Activated CD4-positive, alpha-beta memory T cell treated with anti-CD3 and anti-CD28 coated beads, Interleukin-2, amount 10 ng/mL, durations not matched to agents 7 days and 5 days (primary cell): Measurements from ENCODE around the gene NUP88. TPM values are rescaled to one million over a fixed set of nuclear protein-coding genes. Genes with fewer than 3 reads are reported as not detected.

Experiments
- CTCF ChIA-PET: fragments of 350-600 bp; sonication (Branson Sonifier 250); formaldehyde crosslinking; loops from one replicate; lab custom pipeline; 2021; ENCODE audit warnings: antibody characterized with exemption, inconsistent platforms; lab: Charles Lee
- POLR2A ChIA-PET: fragments of 350-600 bp; sonication (Branson Sonifier 250); formaldehyde crosslinking; loops from one replicate; lab custom pipeline; 2021; ENCODE audit warnings: antibody characterized with exemption; lab: Charles Lee
- DNase-seq: peaks from one replicate; pipeline ENCODE4 v3.0.0-alpha.2; 2020
- H3K27ac Mint-ChIP-seq: one replicate; pipeline ENCODE4 v1.8.0; 2021; ENCODE audit warnings: mild to moderate bottlenecking, mixed read lengths
- H3K27me3 Mint-ChIP-seq: one replicate; pipeline ENCODE4 v1.8.0; 2021; ENCODE audit warnings: mixed read lengths
- H3K36me3 Mint-ChIP-seq: one replicate; pipeline ENCODE4 v1.8.0; 2021; ENCODE audit warnings: low read depth, mixed read lengths
- H3K4me1 Mint-ChIP-seq: one replicate; pipeline ENCODE4 v1.8.0; 2021; ENCODE audit warnings: mixed read lengths
- H3K4me3 Mint-ChIP-seq: one replicate; pipeline ENCODE4 v1.8.0; 2021; ENCODE audit warnings: mild to moderate bottlenecking, mixed read lengths
- H3K9me3 Mint-ChIP-seq: one replicate; pipeline ENCODE4 v1.8.0; 2021; ENCODE audit warnings: mixed read lengths
- total RNA-seq, 2 experiments: library from RNA; stranded (reverse); gene quantifications; one replicate each; pipeline ENCODE4 v1.2.3, GENCODE V29; 2021

Gene NUP88
- total RNA-seq, 2 experiments from 2014 or later: 80.6 to 85.9 TPM

DNA sequence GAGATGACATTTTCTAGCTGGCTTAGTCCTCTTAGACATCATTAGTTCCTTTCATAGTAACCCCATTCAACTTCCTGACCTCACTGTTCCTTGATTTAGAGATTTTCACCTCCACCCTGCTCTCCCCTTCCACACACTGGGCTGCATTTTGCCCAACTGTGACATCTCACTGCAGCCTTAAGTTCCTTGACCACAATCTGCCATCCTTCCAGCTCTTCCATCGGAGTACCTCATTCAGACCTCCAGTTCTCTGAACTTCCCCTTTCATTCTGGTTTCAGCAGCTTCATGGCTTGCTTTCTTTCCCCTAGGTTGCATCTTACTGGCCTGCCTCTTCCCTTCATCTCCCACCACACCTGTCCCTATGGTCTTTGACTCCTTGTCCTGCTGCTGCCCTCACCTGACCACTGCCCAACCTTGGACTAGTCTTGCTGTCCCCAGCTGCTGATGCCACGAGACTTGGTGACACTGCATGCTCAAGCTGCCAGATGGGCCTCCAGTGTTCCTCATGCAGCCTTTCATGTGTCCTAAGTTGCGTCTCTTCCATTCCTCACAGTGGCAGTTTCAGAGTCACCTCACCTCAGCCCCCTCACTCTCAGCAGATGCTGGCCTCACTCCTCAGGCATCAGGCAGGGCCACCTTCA, 40.8 kb downstream of the NUP88 start:
- peak overlapping the region; percentile 12 for H3K27ac Mint-ChIP-seq
- peaks cover 62% of the 10 kb centered on the region for H3K36me3 Mint-ChIP-seq
- peaks cover 2% of the 10 kb centered on the region for H3K4me1 Mint-ChIP-seq
- no peak for DNase-seq
- H3K27me3 Mint-ChIP-seq: no peaks in the 10 kb centered on the region
- H3K4me3 Mint-ChIP-seq: no peak overlapping the region
- ChIA-PET CTCF (no interaction called here), POLR2A (interaction anchor here (1.0 kb wide), 1 partner anchor 13 kb away, joined by 3 read pairs; no protein-coding TSS in a partner anchor)
- H3K9me3 Mint-ChIP-seq: no peaks in the 10 kb centered on the region

GRCh38 chr17:5373112-5373511, 46.4 kb downstream of the NUP88 start:
- H3K27me3 Mint-ChIP-seq: no peaks in the 10 kb centered on the region
- H3K4me1 Mint-ChIP-seq: peaks cover 2% of the 10 kb centered on the region
- ChIA-PET POLR2A (interaction anchor here (1.1 kb wide), 1 partner anchor 17 kb away, joined by 3 read pairs; no protein-coding TSS in a partner anchor), CTCF (no interaction called here)
- no peak overlapping the region for H3K27ac Mint-ChIP-seq
- H3K36me3 Mint-ChIP-seq: peaks cover 45% of the 10 kb centered on the region
- DNase-seq: no peak
- no peaks in the 10 kb centered on the region for H3K9me3 Mint-ChIP-seq
- H3K4me3 Mint-ChIP-seq: no peak overlapping the region

- H3K4me1 Mint-ChIP-seq: peaks cover 2% of the 10 kb centered on the region
- peaks cover 36% of the 10 kb centered on the region for H3K36me3 Mint-ChIP-seq
- no peak overlapping the region for H3K27ac Mint-ChIP-seq
- ChIA-PET POLR2A (no interaction called here), CTCF (no interaction called here)
- H3K27me3 Mint-ChIP-seq: no peaks in the 10 kb centered on the region
- DNase-seq: no peak
- H3K4me3 Mint-ChIP-seq: no peak overlapping the region
- no peaks in the 10 kb centered on the region for H3K9me3 Mint-ChIP-seq
These were observed 49.1 kb downstream of the NUP88 start for GRCh38 chr17:5370411-5370810.

DNA sequence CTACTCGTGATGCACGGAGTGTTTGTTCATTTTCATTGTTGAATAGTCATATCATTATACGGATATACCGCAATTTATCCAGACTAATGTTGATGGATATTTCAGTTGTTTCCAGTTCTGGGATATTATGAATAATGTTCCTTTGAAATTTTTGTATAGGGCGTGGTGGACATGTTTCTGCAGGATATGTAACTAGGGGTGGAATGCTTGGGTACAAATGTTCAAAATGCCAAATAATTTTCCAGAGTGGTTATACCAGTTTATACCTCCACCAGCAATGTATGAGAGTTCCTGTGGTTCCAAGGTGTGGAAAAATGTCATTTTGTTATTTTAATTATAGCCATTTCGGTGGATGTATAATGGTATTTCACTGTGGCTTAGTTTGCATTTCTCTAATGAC, 53.6 kb downstream of the NUP88 start:
- DNase-seq: no peak
- peaks cover 2% of the 10 kb centered on the region for H3K4me1 Mint-ChIP-seq
- POLR2A ChIA-PET: no interaction called here
- H3K9me3 Mint-ChIP-seq: no peaks in the 10 kb centered on the region
- H3K27me3 Mint-ChIP-seq: no peaks in the 10 kb centered on the region
- CTCF ChIA-PET: no interaction called here
- no peak overlapping the region for H3K4me3 Mint-ChIP-seq
- no peak overlapping the region for H3K27ac Mint-ChIP-seq
- H3K36me3 Mint-ChIP-seq: peaks cover 42% of the 10 kb centered on the region

- Mint-ChIP-seq H3K4me1 (no peaks in the 10 kb centered on the region), H3K27ac (no peak overlapping the region), H3K4me3 (no peak overlapping the region), H3K36me3 (peaks cover 39% of the 10 kb centered on the region), H3K27me3 (no peaks in the 10 kb centered on the region), H3K9me3 (no peaks in the 10 kb centered on the region)
- POLR2A ChIA-PET: no interaction called here
- no peak for DNase-seq
- CTCF ChIA-PET: no interaction called here
These were observed 54.8 kb downstream of the NUP88 start for GRCh38 chr17:5364696-5365095.

DNA sequence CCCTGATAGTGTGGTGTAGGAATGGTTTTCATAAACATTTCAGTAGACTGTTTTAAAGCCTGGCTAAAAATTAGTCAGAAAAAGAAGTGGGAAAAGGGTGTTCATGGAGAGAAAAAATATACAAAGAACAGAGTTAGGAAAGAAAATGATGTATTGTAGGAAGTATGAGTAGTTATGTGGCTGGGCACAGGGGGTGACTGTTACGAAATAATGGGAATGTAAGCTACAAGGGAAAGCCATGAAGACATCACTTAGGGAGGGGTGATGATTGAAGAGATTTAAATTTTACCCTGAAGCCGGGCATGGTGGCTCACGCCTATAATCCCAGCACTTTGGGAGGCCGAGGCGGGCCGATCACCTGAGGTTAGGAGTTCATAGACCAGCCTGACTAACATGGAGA, 55.3 kb downstream of the NUP88 start:
- DNase-seq: no peak
- Mint-ChIP-seq H3K4me1 (no peaks in the 10 kb centered on the region), H3K9me3 (no peaks in the 10 kb centered on the region), H3K4me3 (no peak overlapping the region), H3K36me3 (peaks cover 36% of the 10 kb centered on the region), H3K27ac (no peak overlapping the region), H3K27me3 (no peaks in the 10 kb centered on the region)
- ChIA-PET POLR2A (no interaction called here), CTCF (no interaction called here)

DNA sequence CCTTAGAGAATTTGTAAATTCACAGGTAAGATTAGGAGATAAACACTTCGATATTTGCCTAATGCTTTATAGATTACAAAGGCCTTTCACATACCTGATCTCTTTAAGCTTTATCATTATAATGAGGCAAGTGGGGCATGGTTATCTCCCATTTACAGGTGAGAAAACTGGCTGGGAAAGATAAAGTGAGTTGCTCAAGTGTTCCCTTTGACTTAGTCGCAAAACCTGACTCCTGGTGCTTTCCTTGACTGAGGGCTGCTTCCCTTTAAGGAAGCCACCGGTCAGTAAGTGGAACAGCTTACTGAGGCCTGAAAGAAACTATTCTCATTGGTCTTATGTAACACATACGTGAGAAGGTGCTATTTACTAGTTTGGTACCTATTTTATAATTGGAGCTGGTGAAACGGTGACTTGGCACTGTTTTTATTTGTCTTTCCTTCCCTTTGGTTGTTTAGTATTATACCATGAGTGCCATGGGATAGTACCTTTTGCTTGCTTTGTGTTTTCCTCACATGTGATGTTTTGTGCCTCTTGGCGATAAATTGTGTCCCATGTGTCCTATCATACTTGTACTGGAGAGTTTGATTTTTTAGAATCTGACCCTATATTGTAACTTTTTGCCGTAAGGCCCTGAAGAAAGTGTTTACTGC, 57.2 kb downstream of the NUP88 start:
- no peak overlapping the region for H3K27ac Mint-ChIP-seq
- DNase-seq: no peak
- CTCF ChIA-PET: no interaction called here

DNA sequence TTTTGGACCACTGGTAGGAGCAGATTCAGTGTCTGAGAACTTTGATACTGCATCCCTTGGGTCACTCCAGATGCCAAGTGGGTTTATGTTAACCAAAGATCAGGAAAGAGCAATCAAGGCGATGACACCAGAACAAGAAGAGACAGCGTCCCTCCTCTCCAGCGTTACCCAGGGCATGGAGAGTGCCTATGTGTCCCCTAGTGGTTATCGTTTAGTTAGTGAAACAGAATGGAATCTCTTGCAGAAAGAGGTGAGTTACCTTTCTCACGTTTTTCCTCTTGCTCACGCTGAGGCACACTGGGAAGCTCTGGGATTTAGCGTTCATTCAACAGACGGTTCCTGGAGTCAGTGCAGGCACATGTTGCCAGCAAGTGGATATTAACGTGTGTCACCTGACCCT, 58.0 kb downstream of the NUP88 start:
- POLR2A ChIA-PET: no interaction called here
- no peaks in the 10 kb centered on the region for H3K27me3 Mint-ChIP-seq
- no peak overlapping the region for H3K4me3 Mint-ChIP-seq
- H3K9me3 Mint-ChIP-seq: no peaks in the 10 kb centered on the region
- H3K36me3 Mint-ChIP-seq: peaks cover 36% of the 10 kb centered on the region
- DNase-seq: no peak
- no peaks in the 10 kb centered on the region for H3K4me1 Mint-ChIP-seq
- H3K27ac Mint-ChIP-seq: no peak overlapping the region
- CTCF ChIA-PET: no interaction called here

More for the DNA sequence above, 57.2 kb downstream of the NUP88 start:
- H3K27me3 Mint-ChIP-seq: no peaks in the 10 kb centered on the region
- no peak overlapping the region for H3K4me3 Mint-ChIP-seq
- H3K36me3 Mint-ChIP-seq: peaks cover 36% of the 10 kb centered on the region
- POLR2A ChIA-PET: no interaction called here
- H3K4me1 Mint-ChIP-seq: no peaks in the 10 kb centered on the region
- H3K9me3 Mint-ChIP-seq: no peaks in the 10 kb centered on the region

DNA sequence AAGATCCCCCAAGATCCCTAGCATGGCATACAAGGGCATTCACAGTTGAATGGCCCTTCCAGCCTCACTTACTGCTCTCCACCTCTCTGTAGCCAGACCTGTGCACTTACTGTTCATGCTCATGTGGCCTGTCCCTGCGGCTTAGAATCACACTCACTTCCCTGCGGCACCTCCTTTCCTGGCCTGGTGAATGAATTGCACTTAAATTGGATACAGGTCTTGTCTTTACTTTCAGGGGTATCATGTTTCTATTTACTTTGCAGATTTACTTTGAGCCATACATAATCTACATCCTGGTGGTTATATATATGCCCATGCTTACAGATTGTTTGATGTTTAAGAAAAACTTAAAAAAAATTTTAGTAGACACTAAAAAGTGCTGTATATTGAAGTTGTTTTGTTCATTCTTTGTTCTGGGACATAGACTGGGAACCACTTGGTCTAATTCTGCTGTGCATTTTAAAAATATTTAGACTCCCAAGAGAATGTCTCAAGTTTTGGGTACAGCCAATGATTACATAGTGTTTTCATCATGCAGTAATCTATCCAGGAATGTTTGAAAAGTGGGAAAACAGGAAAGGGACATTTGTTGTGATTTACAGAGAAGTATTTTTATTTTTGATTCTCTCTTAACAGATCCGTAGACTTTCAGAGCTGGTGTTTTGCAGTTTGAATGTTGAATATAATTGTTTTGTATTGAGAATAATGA, 63.9 kb downstream of the NUP88 start:
- POLR2A ChIA-PET: no interaction called here
- no peaks in the 10 kb centered on the region for H3K4me1 Mint-ChIP-seq
- H3K36me3 Mint-ChIP-seq: peaks cover 30% of the 10 kb centered on the region
- H3K27ac Mint-ChIP-seq: no peak overlapping the region
- H3K27me3 Mint-ChIP-seq: no peaks in the 10 kb centered on the region
- H3K4me3 Mint-ChIP-seq: no peak overlapping the region
- CTCF ChIA-PET: no interaction called here
- H3K9me3 Mint-ChIP-seq: no peaks in the 10 kb centered on the region
- no peak for DNase-seq

- no peaks in the 10 kb centered on the region for H3K4me1 Mint-ChIP-seq
- peaks cover 29% of the 10 kb centered on the region for H3K36me3 Mint-ChIP-seq
- DNase-seq: no peak
- H3K27me3 Mint-ChIP-seq: no peaks in the 10 kb centered on the region
- no peak overlapping the region for H3K4me3 Mint-ChIP-seq
- H3K9me3 Mint-ChIP-seq: no peaks in the 10 kb centered on the region
- H3K27ac Mint-ChIP-seq: no peak overlapping the region
- POLR2A ChIA-PET: no interaction called here
- CTCF ChIA-PET: no interaction called here
These were observed 64.5 kb downstream of the NUP88 start for GRCh38 chr17:5354886-5355415.

GRCh38 chr17:5354310-5354709, 65.2 kb downstream of the NUP88 start:
- H3K4me1 Mint-ChIP-seq: no peaks in the 10 kb centered on the region
- ChIA-PET POLR2A (no interaction called here), CTCF (no interaction called here)
- no peak for DNase-seq
- no peak overlapping the region for H3K4me3 Mint-ChIP-seq
- H3K36me3 Mint-ChIP-seq: peaks cover 29% of the 10 kb centered on the region
- H3K27ac Mint-ChIP-seq: no peak overlapping the region
- no peaks in the 10 kb centered on the region for H3K9me3 Mint-ChIP-seq
- H3K27me3 Mint-ChIP-seq: no peaks in the 10 kb centered on the region

- no peaks in the 10 kb centered on the region for H3K27me3 Mint-ChIP-seq
- peaks cover 34% of the 10 kb centered on the region for H3K36me3 Mint-ChIP-seq
- POLR2A ChIA-PET: no interaction called here
- DNase-seq: no peak
- H3K9me3 Mint-ChIP-seq: no peaks in the 10 kb centered on the region
- CTCF ChIA-PET: no interaction called here
- no peak overlapping the region for H3K27ac Mint-ChIP-seq
- H3K4me1 Mint-ChIP-seq: no peaks in the 10 kb centered on the region
- H3K4me3 Mint-ChIP-seq: no peak overlapping the region
These were observed 66.7 kb downstream of the NUP88 start for GRCh38 chr17:5352681-5353289.

DNA sequence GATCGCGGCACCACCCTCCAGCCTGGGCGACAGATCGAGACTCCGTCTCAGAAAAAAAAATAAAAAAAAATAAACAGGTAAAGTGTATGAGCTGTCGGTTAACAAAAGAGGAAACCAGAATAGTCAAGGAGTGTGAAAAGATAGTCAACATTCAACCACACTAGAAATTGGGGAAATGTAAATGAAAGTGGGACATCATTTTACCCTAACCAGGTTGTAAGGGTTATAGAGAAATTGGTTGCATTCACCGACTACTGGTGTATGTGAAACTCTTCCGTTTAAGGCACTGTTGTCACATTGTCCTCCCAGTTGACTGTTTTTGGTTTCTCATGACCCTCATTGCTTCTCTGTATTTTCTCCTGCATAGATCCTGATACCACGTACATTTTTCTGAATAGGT, 74.5 kb downstream of the NUP88 start:
- no peaks in the 10 kb centered on the region for H3K27me3 Mint-ChIP-seq
- POLR2A ChIA-PET: no interaction called here
- H3K4me3 Mint-ChIP-seq: no peak overlapping the region
- no peaks in the 10 kb centered on the region for H3K9me3 Mint-ChIP-seq
- no peaks in the 10 kb centered on the region for H3K4me1 Mint-ChIP-seq
- H3K36me3 Mint-ChIP-seq: peaks cover 20% of the 10 kb centered on the region
- no peak for DNase-seq
- H3K27ac Mint-ChIP-seq: no peak overlapping the region
- CTCF ChIA-PET: no interaction called here
